PC-3 (cell line): ENCODE results near the gene DENND2A. TPM values are rescaled to one million over a fixed set of nuclear protein-coding genes. Genes with fewer than 3 reads are reported as not detected.

Source experiments
- ATAC-seq: fragments of 200-7000 bp; cut with Tn5 transposase; 2 replicates; pipeline ENCODE4 v1.9.1; 2020; ENCODE audit warnings: mild to moderate bottlenecking, moderate library complexity
- BruUV-seq: library from RNA; stranded (reverse); fragments of 400-500 nt; replicated peaks from 2 replicates; lab custom pipeline; 2021; lab: Mats Ljungman, UMichigan
- CTCF ChIA-PET: fragments of 300-600 bp; sonication (Branson Sonifier 250); formaldehyde crosslinking; loops from one replicate; lab custom pipeline; 2022; ENCODE audit warnings: antibody characterized with exemption; lab: Charles Lee
- POLR2A ChIA-PET: fragments of 300-600 bp; sonication (Branson Sonifier 250); formaldehyde crosslinking; loops from one replicate; lab custom pipeline; 2022; ENCODE audit warnings: antibody characterized with exemption; ENCODE audit not compliant: unreplicated experiment; lab: Charles Lee
- DNase-seq: peaks from one replicate; pipeline ENCODE4 v3.0.0-alpha.2; 2015
- H2AFZ ChIP-seq: fragments of 300-600 bp; sonication (generic); 2 replicates; pipeline ENCODE4 v1.6.0; 2016; ENCODE audit warnings: antibody characterized with exemption, low read length
- H3F3A ChIP-seq: fragments of 300-600 bp; sonication (generic); one replicate; pipeline ENCODE4 v1.6.0; 2017; ENCODE audit warnings: antibody characterized with exemption, low read length, control low read depth, mild to moderate bottlenecking; ENCODE audit not compliant: unreplicated experiment
- H3K27ac ChIP-seq: fragments of 300-600 bp; sonication (generic); 2 replicates; pipeline ENCODE4 v1.5.1; 2016; ENCODE audit warnings: mild to moderate bottlenecking, low read length
- H3K27me3 ChIP-seq: fragments of 300-600 bp; sonication (generic); 2 replicates; pipeline ENCODE4 v1.6.1; 2016; ENCODE audit warnings: low read length, mixed read lengths
- H3K36me3 ChIP-seq: fragments of 300-600 bp; sonication (generic); 2 replicates; pipeline ENCODE4 v1.6.1; 2016; ENCODE audit warnings: low read depth, mixed run types, low read length, mixed read lengths
- H3K4me1 ChIP-seq: fragments of 300-600 bp; sonication (generic); 2 replicates; pipeline ENCODE4 v1.5.1; 2016; ENCODE audit warnings: low read length; ENCODE audit not compliant: insufficient read depth
- H3K4me2 ChIP-seq: fragments of 300-600 bp; sonication (generic); 2 replicates; pipeline ENCODE4 v1.6.0; 2016; ENCODE audit warnings: low read length
- H3K4me3 ChIP-seq: fragments of 300-600 bp; sonication (generic); 2 replicates; pipeline ENCODE4 v1.5.1; 2016; ENCODE audit warnings: mild to moderate bottlenecking, low read length, mixed read lengths
- H3K79me2 ChIP-seq: fragments of 300-600 bp; sonication (generic); 2 replicates; pipeline ENCODE4 v1.6.1; 2017; ENCODE audit warnings: low read length, mixed read lengths
- H3K9ac ChIP-seq: fragments of 300-600 bp; sonication (generic); 2 replicates; pipeline ENCODE4 v1.6.0; 2016; ENCODE audit warnings: mild to moderate bottlenecking, low read length
- H3K9me2 ChIP-seq: fragments of 300-600 bp; sonication (generic); replicated peaks from 2 replicates; pipeline ENCODE4 v1.6.1; 2016; ENCODE audit warnings: mixed run types, low read length, mixed read lengths
- H3K9me3 ChIP-seq: fragments of 300-600 bp; sonication (generic); 2 replicates; pipeline ENCODE4 v1.6.1; 2016; ENCODE audit warnings: low read length, mixed read lengths
- H4K20me1 ChIP-seq: fragments of 300-600 bp; sonication (generic); 2 replicates; pipeline ENCODE4 v1.6.1; 2016; ENCODE audit warnings: low read length, mixed read lengths
- EZH2 ChIP-seq: fragments of 300-600 bp; sonication (generic); IDR thresholded peaks from one replicate; pipeline ENCODE4 v1.6.1; 2017; ENCODE audit warnings: antibody characterized with exemption, mild to moderate bottlenecking, low read length; ENCODE audit not compliant: unreplicated experiment
- EZH2phosphoT487 ChIP-seq: fragments of 300-600 bp; sonication (generic); IDR thresholded peaks from 2 replicates; pipeline ENCODE4 v1.6.1; 2018; ENCODE audit warnings: mild to moderate bottlenecking, antibody characterized with exemption, low read length, borderline replicate concordance
- intact Hi-C: fragments of 100-400 bp; cut with micrococcal nuclease; formaldehyde crosslinking; loops from 2 replicates; pipeline ENCODE4 v1.9.0; 2023
- total RNA-seq: library from RNA; depleted of rRNA; stranded (reverse); fragments of >200 nt; gene quantifications from 2 replicates; pipeline ENCODE4 v1.2.3, GENCODE V29; 2014
- TF ChIP-seq, protein P1 (sequence below): fragments of 300-600 bp; sonication (generic); conservative IDR thresholded peaks from 2 replicates; pipeline ENCODE4 v1.5.1; 2017; ENCODE audit warnings: antibody characterized with exemption, low read depth, mild to moderate bottlenecking, low read length

Gene DENND2A
- total RNA-seq, 1 experiment from 2014 or later, result 8.9 TPM

DNA sequence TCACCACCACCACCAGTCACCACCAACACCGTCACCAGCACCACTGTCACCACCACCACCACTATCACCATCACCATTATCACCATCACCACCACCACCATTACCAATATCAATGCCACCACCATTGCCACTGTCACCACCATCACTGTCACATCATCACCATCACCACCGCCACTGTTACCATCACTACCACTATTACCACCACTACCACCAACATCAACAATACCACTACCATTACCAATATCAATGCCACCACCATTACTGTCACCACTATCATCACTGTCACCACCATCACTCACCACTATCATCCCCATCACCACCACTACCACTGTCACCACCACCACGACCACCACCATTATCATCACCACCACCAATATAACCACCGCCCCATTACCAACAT is 14.0 kb upstream of the DENND2A start:
- Histone ChIP-seq H3F3A (no peaks in the 10 kb centered on the region), H3K4me1 (peaks cover 22% of the 10 kb centered on the region), H3K4me3 (no peak overlapping the region), H3K27me3 (no peaks in the 10 kb centered on the region), H4K20me1 (no peaks in the 10 kb centered on the region), H3K9ac (no peak overlapping the region), H3K9me2 (no peaks in the 10 kb centered on the region), H2AFZ (no peak overlapping the region), H3K27ac (no peak overlapping the region), H3K79me2 (no peaks in the 10 kb centered on the region), H3K9me3 (no peaks in the 10 kb centered on the region), H3K36me3 (no peaks in the 10 kb centered on the region), H3K4me2 (no peak overlapping the region)
- CTCF ChIA-PET, result no interaction called here
- TF ChIP-seq EZH2 (no peak), EZH2phosphoT487 (no peak)
- TF ChIP-seq, protein P1, sequence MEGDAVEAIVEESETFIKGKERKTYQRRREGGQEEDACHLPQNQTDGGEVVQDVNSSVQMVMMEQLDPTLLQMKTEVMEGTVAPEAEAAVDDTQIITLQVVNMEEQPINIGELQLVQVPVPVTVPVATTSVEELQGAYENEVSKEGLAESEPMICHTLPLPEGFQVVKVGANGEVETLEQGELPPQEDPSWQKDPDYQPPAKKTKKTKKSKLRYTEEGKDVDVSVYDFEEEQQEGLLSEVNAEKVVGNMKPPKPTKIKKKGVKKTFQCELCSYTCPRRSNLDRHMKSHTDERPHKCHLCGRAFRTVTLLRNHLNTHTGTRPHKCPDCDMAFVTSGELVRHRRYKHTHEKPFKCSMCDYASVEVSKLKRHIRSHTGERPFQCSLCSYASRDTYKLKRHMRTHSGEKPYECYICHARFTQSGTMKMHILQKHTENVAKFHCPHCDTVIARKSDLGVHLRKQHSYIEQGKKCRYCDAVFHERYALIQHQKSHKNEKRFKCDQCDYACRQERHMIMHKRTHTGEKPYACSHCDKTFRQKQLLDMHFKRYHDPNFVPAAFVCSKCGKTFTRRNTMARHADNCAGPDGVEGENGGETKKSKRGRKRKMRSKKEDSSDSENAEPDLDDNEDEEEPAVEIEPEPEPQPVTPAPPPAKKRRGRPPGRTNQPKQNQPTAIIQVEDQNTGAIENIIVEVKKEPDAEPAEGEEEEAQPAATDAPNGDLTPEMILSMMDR, result no peak
- ATAC-seq (no peak), DNase-seq (no peak)
- no TSS peak for BruUV-seq
- POLR2A ChIA-PET, result no interaction called here
- intact Hi-C loops, result loop anchor here (5.0 kb wide), 2 partner anchors 47 to 257 kb away; partner anchors contain the start of gene SLC37A3

DNA sequence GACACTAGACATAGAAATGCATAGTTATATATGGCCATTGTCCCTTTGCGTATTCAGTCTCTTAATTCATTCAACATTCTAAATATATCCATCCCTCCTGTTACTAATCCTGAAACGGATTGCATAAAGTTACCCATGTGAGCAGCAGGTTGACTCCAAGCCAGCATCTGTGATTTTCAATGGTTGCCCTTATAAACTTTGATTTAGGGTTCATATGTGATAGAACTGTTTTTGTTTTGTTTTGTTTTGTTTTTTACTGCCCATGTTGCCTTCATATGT is 13.4 kb upstream of the DENND2A start:
- no TSS peak for BruUV-seq
- H3K36me3 ChIP-seq, result no peaks in the 10 kb centered on the region
- intact Hi-C loops, result loop anchor here (5.0 kb wide), 1 partner anchor 47 kb away; no protein-coding TSS in a partner anchor
- no peak overlapping the region for H3K9ac ChIP-seq
- H3K9me2 ChIP-seq, result no peaks in the 10 kb centered on the region
- H3F3A ChIP-seq, result no peaks in the 10 kb centered on the region
- DNase-seq (no peak), ATAC-seq (no peak)
- TF ChIP-seq, protein P1, result no peak
- TF ChIP-seq EZH2 (no peak), EZH2phosphoT487 (no peak)
- CTCF ChIA-PET, result interaction anchor here (0.6 to 1.2 kb wide), 6 partner anchors 134 to 360 kb away, joined by 3 to 22 read pairs (median 4); no protein-coding TSS in a partner anchor
- H3K79me2 ChIP-seq, result no peaks in the 10 kb centered on the region
- no peak overlapping the region for H3K27ac ChIP-seq
- POLR2A ChIA-PET, result no interaction called here
- H3K9me3 ChIP-seq, result no peaks in the 10 kb centered on the region
- no peak overlapping the region for H3K4me3 ChIP-seq
- no peaks in the 10 kb centered on the region for H4K20me1 ChIP-seq
- no peak overlapping the region for H3K4me2 ChIP-seq
- H3K4me1 ChIP-seq, result peaks cover 26% of the 10 kb centered on the region
- H2AFZ ChIP-seq, result no peak overlapping the region
- no peaks in the 10 kb centered on the region for H3K27me3 ChIP-seq

DNA sequence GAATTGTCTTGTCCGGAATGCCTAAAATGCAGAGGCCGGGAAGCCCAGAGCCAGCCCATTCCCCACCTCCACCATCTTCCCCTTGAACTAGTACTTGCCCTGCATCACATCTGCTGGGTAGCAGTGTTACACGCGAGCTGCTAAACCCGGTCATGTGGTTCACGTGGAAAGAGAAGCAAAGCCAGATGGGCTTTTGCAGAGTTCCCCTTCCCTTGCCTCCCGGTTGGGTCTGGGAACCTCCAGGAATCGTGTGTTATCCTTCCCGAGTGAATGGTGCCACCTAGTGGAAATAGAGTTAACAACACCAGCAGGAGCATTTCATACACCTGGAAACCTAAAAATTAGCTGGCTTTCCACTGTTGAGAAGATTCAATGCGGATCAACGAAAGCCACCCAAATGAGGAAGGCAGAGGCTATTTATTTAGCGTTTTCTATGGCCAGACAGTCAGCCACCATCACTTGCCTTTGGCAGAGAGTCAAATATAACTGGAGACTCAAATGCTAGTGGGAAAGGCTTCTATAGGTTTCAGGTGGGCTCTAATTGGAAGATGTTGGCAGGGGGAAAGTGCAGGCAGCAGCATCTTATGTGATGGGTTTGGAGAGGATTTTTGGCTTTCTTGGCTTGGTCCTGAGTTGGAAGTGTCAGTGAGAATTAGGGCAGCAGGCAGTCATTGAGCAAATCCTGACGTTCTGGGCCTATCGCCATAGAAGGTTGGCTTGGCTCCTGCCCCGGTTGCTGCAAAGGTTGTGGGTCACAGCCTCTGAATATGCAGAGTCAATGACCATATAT is 12.9 kb upstream of the DENND2A start:
- Histone ChIP-seq H3F3A (no peaks in the 10 kb centered on the region), H3K9me3 (no peaks in the 10 kb centered on the region), H3K27ac (no peak overlapping the region), H3K27me3 (no peaks in the 10 kb centered on the region), H2AFZ (peak overlapping the region; percentile 66), H3K36me3 (no peaks in the 10 kb centered on the region), H3K9me2 (no peaks in the 10 kb centered on the region), H4K20me1 (no peaks in the 10 kb centered on the region), H3K79me2 (no peaks in the 10 kb centered on the region), H3K9ac (no peak overlapping the region), H3K4me1 (peaks cover 26% of the 10 kb centered on the region), H3K4me2 (no peak overlapping the region), H3K4me3 (no peak overlapping the region)
- ChIA-PET CTCF (interaction anchor here (0.5 to 1.2 kb wide), 7 partner anchors 134 to 361 kb away, joined by 3 to 22 read pairs (median 4); no protein-coding TSS in a partner anchor), POLR2A (no interaction called here)
- DNase-seq (peak; percentile 87), ATAC-seq (peak; percentile 68)
- intact Hi-C loops, result loop anchor here (1.0 to 5.0 kb wide), 3 partner anchors 46 to 178 kb away; no protein-coding TSS in a partner anchor
- BruUV-seq, result no TSS peak
- TF ChIP-seq, protein P1, result peak; percentile 90
- no peak for TF ChIP-seq EZH2
- no peak for TF ChIP-seq EZH2phosphoT487
